ENCODE results near the gene SCAMP4. TPM values are rescaled to one million over a fixed set of nuclear protein-coding genes. Genes with fewer than 3 reads are reported as not detected.
"Not testable (repeated sequence)": the region's sequence is repeated elsewhere in the genome, so short reads cannot be mapped to it uniquely, and the experiment has no call there.

Gene SCAMP4
- polyA plus RNA-seq, 5 donors: 41.9 to 92.4 (median 63.9) TPM

DNA sequence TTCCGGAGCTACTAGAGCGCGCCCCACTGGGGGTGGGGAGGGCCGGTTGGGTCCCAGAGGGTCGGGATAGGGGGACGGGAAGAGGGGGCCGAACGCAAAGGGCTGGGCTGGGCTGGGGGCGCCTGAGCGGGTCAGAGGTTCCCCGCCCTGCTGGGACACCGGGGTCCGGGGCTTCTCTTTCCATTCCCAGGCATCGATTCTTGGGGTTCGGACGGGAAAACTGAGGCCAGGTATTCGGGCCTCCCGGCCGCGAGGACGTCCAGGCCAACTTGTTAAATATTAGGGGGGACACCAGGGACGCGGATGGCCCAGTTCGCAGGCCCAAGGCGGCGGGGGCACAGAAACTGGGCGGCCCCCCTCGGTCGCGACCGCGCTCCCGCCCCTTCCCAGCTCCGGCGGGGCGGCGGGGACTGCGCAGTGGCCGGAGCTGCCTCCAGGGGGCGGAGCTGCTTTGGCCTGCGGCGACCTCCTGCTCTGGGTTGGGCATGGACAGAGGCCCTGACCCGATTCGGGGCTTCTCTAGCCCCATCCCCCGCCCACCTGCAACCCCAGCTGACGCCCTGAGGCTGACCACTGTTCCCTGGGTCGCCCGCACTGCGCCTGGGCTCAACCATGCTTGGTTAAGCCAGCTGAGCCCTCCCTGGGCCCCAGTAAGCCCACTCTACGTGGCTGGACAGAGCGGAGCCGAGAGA is 40.6 kb upstream of the SCAMP4 start:
- no peak for DNase-seq

DNA sequence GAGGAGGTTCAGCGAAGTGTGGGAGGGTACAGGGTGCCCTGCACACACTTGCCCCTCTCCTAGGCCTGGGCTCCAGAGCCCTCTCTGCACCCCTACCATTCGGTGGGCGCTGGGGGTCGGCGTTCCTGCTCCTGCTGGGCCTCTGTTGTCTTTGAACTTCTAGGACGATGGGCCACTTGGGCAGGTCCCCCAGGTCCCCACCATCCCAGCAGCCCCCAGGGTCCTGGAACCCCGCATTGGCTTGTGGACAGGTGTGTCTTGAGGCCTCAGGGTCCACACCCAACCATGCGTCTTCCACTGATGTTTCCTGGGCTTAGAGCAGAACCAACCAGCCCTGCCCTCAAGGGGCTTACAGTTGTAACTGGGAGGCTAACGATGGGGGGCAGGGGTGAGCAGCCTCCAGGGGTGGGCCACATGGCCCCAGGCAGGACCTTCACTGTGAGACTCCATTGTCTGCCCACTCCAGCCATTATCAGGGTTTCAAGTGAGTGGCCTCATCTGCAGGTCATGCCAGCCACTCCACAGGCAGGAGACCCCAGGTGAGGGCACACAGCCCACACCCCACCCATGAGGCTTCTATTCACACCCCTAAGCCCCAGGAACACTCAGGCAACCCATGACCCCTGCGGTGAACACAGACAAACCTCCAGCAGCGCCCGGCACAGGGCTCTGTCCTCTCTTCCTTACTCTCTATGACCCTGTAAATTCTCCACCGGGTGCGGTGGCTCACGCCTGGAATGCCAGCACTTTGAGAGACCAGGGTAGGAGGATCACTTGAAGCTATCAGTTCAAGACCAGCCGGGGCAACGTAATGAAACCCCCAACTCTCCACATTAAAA is 39.8 kb upstream of the SCAMP4 start:
- no peak for DNase-seq

DNA sequence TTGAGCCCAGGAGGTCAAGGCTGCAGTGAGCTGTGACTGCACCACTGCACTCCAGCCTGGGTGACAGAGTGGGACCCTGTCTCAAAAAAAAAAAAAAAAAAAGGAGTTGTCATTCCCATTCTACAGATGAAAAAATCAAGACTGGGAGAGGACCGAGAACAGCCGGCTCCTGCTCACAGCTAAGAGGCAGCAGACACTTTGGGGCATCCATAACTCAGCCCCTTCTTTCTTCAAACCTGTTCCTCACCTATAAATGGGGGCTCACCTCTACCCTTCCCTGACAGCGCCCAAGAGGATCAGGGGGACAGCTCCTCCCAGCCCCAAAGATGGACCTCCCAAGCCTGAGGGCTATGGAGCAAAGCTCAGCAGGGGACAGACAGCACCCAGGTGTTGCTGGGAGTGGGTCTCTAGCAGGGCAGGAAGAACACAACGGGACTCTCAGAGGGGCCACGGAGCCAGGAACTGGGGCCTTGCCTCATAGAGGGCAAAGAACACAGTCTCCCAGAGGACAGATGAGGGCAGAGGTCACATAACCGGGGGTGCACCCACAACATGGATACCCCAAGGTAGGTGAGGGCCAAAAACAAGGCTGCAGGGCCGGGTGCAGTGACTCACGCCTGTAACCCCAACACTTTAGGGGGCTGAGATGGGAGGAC is 38.4 kb upstream of the SCAMP4 start:
- no peak for DNase-seq

DNA sequence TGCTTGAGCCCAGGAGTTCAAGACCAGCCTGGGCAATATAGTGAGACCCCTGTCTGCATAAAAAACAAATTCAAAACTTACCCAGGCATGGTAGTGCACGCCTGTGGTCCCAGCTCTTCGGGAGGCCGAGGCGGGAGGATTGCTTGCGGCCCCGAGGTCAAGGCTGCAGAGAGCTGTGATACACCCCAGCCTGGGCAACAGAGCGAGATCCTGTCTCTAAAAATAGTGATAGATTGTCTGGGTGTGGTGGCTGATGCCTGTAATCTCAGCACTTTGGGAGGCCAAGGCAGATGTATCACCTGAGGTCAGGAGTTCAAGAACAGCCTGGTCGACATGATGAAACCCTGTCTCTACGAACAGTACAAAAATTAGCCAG is 37.9 kb upstream of the SCAMP4 start:
- DNase-seq: no peak

DNA sequence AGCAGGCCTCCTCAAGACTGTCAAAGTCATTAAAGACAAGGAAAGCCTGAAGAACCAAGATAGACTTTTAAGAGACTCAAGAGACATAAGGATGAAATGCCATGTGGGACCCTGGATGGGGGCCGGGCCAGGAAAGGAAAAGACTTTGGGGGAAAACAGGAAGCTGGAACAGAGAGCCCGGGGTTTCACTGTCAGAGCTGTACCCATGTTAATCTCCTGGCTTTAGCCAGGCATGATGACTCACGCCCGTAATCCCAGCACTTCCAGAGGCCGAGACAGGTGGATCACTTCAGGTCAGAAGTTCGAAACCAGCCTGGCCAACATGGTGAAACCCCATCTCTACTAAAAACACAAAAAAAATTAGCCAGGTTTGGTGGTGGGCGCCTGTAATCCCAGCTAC is 36.2 kb upstream of the SCAMP4 start:
- no peak for DNase-seq

DNA sequence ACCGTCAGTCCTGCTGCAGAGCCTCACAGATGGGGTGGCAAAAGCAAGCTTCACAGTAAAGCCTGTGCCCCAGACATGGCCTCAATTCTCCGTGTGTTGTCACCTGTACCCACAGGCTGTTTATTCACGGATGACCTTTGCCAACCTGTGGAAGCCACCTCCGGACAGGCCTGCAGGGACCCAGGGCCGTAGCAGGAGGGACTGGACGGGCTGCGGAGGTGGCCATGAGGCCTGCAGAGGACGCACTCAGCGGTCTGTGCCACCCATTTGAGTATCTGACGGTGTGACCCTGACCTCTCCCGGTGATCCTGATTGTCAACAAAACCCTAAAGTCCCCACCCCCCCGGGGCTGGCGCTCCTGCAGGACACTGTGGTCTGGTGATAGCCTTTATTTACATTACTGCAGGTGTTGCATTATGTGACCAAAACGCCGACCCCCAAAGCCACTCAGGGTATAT is 34.0 kb upstream of the SCAMP4 start:
- no peak for DNase-seq

DNA sequence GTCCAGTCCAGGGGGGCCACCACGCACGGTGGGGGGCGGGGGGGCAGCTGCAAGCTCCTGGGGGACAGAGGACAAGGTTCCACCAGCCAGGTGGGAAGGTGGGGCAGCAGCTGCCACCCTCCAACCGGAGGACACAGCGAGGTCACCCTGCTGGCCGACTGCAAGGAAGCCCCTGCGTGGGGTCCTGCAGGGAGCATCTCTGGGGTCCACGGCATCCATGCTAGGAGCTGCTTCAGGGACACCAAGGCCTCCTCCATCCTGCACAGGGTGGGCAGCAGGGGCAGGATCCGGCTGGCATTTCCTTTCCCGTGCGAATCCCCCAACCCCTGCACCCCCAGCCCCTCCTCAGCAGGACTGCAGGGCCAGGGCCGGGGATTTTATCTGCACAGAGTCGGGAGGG is 33.6 kb upstream of the SCAMP4 start:
- DNase-seq: no peak

DNA sequence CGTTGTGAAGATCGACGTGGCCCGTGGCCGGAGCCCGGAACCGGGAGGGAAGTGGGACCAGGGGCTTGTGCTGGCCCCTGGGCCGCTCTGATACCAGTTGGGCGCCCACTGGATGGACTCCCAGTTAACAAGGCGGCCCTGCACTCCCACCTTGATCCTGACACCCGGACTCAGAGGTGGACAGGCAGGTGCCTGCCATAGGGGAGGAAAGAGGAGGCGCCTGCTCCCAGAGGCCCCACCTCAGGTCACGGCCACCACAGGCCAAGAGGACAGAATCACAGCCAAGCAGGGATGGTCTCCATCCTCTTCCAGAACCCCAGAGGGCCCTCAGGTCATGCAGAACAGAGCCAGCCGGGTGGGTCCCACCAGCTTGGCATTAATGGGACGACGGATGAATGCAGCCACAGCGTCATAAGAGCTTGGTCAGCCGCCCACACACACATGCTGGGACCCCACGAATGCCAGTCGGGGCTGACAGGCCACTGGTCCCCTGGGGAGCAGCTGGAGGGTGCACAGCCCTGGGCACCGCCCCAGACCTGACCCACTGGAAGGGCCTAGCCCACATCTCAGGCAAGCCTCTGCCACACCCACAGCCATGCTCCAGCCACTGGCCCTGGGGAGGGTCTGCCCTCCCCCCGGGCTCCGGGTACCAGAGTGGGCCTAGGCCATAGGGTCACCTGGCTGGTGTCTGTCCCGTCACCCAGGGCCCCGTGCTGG is 32.2 kb upstream of the SCAMP4 start:
- no peak for DNase-seq

DNA sequence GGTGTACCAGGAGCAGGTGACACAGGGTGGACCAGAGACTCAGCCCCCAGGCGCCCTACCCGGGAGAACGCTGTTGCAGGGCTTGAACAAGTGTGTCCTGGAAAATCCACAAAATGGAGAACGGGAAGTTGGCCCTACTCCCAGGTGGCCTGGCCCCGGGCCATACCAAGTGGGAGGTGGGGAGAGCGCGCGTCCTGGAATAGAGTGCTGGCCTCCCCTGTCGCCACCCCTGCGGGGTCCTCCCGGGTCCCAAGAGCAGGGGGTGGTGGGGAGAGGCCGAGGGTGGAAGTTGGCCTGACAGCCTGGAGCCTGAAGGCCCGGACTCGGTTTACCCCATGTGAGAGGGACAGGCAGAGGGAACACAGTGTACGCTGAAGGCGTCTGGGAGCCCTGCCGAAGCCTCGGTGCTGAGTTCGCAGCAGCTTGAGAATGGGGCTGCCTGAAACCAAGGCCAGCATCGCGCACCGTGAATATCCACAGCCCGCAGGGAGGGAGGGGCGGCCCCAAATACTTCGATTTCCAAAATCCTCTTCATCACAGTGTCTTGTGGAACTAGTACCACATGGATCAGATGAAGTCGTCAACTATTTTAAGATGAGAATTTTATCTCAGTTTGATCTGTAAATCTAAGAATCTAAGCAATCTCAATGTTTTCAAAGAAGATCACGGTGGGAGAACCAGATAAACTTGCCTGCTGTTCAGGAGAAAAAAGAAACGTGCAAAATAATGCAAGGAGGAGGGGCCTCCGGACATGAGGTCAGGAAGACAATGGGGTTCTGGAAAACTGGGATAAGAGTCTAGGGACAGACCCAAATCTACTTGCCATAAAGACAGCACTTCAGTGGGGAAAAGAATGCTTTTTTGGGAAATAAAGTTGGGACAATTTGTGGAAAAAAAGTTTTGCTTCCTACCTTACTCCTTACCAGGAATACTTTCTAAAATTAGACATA is 31.4 kb upstream of the SCAMP4 start:
- DNase-seq: no peak

DNA sequence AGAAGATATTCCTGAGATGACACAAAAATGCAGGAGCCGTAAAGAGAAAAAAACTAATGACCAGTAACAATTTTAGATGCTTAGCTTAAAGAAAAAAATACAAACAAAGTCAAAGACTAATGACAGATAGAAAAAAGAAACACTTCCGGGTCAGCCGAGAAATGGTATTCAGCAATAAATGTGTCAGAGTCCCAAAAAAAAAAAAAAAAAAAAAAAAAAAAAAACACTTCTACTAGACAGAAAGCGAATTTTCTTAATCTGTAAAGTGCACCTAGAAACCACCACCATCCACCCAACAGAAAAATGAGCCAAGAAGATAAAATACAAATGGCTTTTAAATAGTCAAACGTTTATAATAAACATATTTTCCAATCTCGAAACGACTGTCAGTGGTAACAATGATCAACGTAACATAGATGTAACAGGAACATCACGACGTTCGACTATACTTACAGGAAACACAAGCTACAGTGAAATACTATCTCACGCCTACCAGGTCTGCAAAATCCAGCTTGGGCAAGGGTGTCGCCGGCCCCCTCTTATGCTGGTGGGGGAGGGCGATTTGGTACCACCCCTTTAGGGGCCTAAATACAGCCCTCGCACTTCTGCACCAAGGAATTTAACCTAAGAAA is 30.5 kb upstream of the SCAMP4 start:
- no peak for DNase-seq

DNA sequence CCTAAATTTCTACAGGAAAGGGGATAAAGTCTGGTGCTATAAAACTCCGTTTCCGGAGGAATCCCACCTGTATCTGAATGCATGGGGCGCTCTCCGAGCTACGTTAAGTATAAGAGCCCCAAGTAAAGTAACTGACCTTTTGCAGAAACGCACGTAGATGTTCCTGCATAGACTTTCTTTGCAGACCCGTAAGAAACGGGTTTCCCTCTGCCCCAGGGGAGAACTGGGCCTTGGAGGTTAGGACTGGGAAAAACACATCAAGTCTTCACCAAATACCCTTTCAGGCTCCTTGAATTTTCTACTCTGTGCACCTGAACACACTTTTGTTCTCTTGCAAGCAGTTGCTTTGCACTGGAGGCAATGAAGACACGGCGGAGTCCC is 29.9 kb upstream of the SCAMP4 start:
- not testable (repeated sequence) for DNase-seq

DNA sequence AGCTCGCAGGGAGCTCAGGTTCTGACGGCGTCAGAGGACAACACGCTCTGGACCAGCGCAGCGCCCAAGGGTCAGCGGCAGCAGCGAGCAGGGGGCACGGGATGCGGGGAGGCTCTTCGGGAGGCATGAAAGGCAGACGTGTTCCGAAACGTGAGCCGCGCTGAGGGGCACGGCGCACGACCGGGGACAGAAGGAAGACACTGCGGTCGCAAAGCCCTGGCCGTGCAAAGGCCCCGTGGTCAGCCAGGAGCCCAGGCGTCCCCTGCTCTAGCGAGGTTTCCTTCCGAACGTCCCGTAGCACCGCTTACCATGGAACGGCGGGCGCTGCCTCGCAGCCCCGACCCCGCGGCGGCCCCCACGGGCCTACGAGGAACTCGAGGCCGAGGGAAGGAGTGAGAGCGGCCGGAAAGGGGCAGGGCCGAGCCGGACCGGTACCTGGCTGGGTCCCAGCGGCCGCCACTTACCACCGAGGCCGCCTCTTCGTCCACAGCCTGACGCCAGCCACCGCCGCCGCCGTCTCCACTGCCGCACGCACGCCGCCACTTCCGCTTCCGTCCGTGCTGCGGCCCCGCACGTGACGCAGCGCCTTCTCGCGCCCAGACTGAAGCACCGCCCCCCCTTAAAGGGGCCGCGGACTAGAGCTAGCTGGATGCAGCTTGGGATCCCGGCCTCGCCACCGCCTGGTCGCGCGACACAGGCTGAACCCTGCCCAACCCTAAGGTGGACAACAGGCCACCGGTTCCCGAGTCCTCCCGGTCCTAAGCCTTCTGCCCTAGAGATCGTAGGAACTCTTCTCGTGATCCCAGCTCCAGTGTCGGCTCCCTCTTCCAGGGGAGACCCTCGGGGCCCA is 29.3 kb upstream of the SCAMP4 start:
- peak; percentile 88 to 91 for DNase-seq

DNA sequence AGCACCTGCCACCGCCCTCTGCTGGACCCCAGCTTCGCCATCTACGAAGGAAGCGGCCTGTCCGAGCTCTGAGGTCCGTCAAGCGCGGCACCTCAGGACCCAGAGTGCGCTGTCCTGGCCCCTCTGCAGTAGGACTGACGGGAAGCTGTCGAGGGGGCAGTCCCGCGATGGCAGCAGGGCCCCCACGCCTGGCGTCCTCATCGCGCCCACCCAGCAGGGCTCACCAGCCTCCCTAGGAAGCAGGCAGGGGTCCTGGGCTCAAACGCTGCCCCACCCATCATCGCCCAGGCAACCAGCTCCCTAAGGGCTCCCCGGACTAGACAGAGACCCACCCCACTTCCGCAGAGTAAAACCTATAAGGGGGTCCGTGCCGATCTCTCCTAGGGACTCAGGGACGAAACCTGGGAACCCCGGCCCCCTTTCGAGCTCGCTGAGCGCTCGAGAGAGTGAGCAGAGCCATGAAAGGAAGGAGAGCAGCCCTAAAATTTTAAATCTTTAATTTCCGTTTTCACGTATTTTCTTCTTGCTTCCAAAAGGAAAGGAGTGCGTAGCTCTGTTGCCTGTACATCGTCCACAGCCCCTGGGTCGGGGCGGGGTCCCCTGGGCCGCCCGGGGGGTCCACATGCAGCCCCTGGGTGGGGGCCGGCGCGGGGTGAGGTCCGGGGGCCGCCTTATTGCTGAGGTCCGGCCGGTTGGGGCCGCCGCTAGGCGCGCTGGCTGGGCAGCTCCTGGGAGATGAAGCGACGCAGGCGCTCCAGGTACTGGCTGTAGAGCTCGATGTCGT is 28.5 kb upstream of the SCAMP4 start:
- not testable (repeated sequence) for DNase-seq

DNA sequence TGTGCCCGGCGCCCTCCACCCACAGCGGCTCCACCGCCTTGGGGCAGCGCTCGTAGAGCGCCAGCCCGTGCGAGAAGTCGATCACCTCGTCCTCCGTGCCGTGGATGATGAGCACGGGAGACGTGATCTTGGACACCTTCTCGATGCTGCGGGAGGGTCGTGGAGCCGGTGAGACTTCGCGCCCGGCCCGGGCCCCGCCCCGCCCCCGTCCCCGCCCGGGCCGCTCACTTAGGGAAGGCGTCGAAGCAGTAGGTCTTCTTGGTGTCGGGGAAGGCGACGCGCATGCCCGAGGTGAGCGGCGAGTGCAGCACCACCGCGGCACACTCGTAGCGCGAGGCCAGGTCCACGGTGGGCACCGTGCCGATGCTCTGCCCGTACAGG is 27.9 kb upstream of the SCAMP4 start:
- DNase-seq: not testable (repeated sequence)

DNA sequence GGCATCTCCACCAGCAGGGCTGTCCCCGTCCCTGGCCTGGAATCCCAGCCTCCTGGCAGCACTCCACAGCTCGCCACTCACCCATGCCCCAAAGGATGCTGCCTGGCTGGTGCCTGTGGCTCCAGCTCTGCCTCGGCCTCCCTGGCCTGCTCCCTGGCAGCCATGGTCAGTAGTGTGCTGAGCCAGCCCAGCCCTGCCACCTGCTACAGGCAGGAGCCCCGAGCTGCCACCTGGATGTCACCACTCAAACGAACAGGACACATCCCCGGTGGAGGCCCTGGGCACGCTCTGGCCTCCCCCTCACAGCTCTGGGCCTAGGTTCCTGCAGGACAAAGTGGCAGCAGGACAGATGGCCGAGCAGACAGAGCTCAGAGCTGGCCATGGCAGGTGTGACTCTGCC is 26.6 kb upstream of the SCAMP4 start:
- not testable (repeated sequence) for DNase-seq

DNA sequence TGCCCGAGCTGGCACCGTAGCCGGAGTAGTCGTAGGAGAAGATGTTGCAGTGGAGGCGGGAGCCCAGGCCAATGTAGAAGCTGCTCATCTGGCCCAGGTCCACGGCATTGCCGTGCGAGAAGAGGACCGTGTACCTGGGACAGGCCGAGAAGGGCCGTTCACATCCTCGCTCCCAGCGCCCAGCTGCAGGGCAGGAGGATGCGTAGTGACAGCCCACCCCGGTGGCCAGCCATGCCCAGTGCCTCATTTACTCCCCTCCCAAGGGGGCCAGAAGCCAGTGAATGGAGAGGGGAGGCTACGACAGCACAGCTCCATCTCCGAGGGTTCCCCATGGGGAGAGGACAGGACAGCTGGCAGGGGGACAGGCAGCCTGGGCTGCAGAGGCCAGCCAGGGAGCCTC is 25.2 kb upstream of the SCAMP4 start:
- not testable (repeated sequence) for DNase-seq

DNA sequence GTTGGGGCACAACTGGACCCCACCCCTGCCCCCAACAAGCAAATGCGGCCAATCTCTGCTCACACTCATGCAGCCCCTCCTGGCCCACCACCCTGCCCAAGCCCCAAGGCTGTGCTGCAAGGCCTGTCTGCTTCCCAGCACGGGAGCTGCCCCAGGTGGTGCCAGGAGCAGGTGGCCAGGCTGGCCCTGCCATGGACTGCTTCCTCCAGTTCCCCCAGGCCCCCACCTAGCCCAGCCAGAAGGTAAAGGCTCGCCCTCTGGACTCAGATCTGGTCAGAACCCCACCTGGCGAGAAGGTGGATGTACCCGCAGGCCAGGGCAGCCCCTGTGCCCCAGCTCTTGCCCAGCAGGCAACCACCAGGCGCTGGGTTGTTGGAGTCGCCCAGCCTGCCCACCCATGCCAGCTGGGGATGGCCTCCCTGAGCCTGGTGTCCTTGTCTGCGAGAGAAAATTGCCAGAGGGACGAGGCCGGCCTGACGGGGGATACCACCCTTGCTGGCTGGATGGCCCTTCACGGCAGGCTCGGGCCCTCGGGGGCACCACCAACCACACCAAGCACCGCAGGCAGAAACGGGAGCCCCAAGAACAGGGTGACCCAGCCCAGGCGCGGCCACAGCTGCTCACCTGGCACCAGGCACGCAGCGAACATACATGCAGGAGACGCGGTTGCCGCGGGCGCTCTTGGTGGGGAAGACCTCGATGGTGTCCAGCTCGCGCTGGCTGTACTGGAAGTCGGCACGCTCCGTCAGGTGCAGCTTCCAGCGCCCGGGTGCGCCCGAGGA is 24.4 kb upstream of the SCAMP4 start:
- no peak for DNase-seq

All from right lung (tissue), 5 donors.